OCI-LY3 (cell line): ENCODE data around the gene LRRC26.

ENCODE experiments used
- H2AFZ ChIP-seq: fragments of 200-600, 300-600 bp; shearing (Covaris generic); 2 replicates; pipeline ENCODE4 v1.6.0; 2014; ENCODE audit warnings: antibody characterized with exemption, low read depth, low read length
- H3K27ac ChIP-seq: fragments of 200-600, 300-600 bp; sonication (generic); 2 replicates; pipeline ENCODE4 v1.5.1; 2014; ENCODE audit warnings: mild to moderate bottlenecking, low read length, moderate library complexity, mixed read lengths
- H3K27me3 ChIP-seq: fragments of 200-600, 300-600 bp; sonication (generic); 2 replicates; pipeline ENCODE4 v1.6.1; 2014; ENCODE audit warnings: low read depth, low read length, mixed read lengths
- H3K36me3 ChIP-seq: fragments of 200-600, 300-600 bp; sonication (generic); replicated peaks from 2 replicates; pipeline ENCODE3; 2014; ENCODE audit warnings: low read depth, low read length, mixed read lengths
- H3K4me1 ChIP-seq: fragments of 300-600, 200-600 bp; sonication (generic); 2 replicates; pipeline ENCODE4 v1.6.1; 2014; ENCODE audit warnings: low read length, mixed read lengths
- H3K4me2 ChIP-seq: fragments of 200-600, 300-600 bp; sonication (generic); 2 replicates; pipeline ENCODE4 v1.6.1; 2014; ENCODE audit warnings: low read length, mixed read lengths
- H3K4me3 ChIP-seq: fragments of 300-600, 200-600 bp; sonication (generic); 2 replicates; pipeline ENCODE4 v1.5.1; 2014; ENCODE audit warnings: antibody characterized with exemption, mild to moderate bottlenecking, low read length, moderate library complexity
- H3K79me2 ChIP-seq: fragments of 300-600, 200-600 bp; shearing (Covaris generic); 2 replicates; pipeline ENCODE4 v1.6.1; 2014; ENCODE audit warnings: mild to moderate bottlenecking, low read length, mixed read lengths
- H3K9ac ChIP-seq: fragments of 300-600, 200-600 bp; shearing (Covaris generic); 2 replicates; pipeline ENCODE4 v1.6.0; 2014; ENCODE audit warnings: mild to moderate bottlenecking, low read length, moderate library complexity
- H3K9me3 ChIP-seq: fragments of 200-600, 300-600 bp; shearing (Covaris generic); 2 replicates; pipeline ENCODE4 v1.6.1; 2014; ENCODE audit warnings: low read length, mixed read lengths; ENCODE audit not compliant: insufficient read depth
- H4K20me1 ChIP-seq: fragments of 200-600, 300-600 bp; sonication (generic); 2 replicates; pipeline ENCODE4 v1.6.1; 2016; ENCODE audit warnings: low read length, mixed read lengths; ENCODE audit not compliant: insufficient read depth
- CTCF ChIP-seq: fragments of 200-600, 300-600 bp; sonication (generic); IDR thresholded peaks from 2 replicates; pipeline ENCODE4 v1.5.1; 2014; ENCODE audit warnings: antibody characterized with exemption, low read length, low read depth
- EZH2phosphoT487 ChIP-seq: fragments of 200-600 bp; shearing (Covaris generic); IDR thresholded peaks from 2 replicates; pipeline ENCODE4 v1.6.1; 2018; ENCODE audit warnings: antibody characterized with exemption, mixed run types, low read depth

Gene LRRC26

DNA sequence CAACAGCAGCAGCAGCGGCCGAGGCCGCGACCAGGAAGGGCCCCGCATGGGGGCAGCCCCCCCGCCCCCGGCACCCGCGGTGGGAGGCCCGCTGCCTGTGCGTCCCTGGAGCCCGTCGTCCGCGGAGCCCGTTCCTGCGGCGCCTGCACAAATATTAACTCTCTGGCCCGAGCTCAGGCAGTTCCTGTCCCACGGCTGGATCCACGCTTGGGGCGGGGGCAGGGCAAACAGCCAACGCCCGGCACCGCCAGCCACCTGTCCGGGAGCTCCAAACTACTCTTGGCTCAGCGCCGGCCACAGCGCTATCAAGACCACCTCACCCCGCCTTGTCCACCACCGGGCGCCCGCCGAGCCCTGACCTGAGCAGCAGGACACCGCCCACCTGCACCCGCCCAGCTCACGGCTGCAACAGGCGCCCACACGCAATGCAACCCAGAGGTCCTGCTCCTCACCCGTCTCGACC lies at the start of gene LRRC26:
TSS of gene LRRC26 (minus strand) at position 156 of the 463 bp plus-strand sequence. CDS start at position 48, 108 bp downstream.
- peak within 1 kb of the TSS; percentile 50 for H3K4me2 ChIP-seq
- TF ChIP-seq EZH2phosphoT487 (no peak), CTCF (no peak)
- no peaks in the 10 kb centered on the region for H3K79me2 ChIP-seq
- H2AFZ ChIP-seq = no peak within 1 kb of the TSS
- no peaks in the 10 kb centered on the region for H3K9me3 ChIP-seq
- H4K20me1 ChIP-seq = no peaks in the 10 kb centered on the region
- H3K27ac ChIP-seq = no peak within 1 kb of the TSS
- peaks cover 19% of the 10 kb centered on the region for H3K4me1 ChIP-seq
- H3K9ac ChIP-seq = peak within 1 kb of the TSS; percentile 20
- no peaks in the 10 kb centered on the region for H3K36me3 ChIP-seq
- H3K27me3 ChIP-seq = no peaks in the 10 kb centered on the region; the same call in none of the 2 replicates
- H3K4me3 ChIP-seq = peak within 1 kb of the TSS; percentile 70

DNA sequence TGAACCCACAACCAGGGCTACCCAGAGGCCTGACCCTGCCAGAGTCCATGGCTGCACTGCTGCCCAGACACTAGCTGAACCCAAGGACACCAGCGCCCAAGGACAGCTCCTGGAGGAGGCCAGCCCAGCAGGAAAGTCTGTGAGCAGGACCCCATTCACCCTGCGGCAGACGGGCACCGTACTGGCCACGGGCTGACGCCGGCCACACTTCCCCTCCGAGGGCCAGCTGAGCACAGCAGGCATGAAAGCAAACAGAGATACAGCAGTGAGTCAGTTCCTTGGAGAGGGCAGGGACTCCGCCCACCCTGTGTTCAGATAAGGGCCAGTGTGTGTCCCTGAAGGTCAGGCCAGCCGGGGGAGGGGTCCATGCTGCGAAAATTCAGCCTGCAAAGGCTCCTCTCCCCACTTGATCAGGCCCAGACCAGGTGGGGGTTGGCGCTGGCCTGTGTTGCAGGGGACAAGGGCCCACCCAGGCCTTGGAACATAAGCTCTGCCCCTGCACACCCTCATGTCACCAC lies 49.0 kb upstream of the LRRC26 start:
- Histone ChIP-seq H4K20me1 (no peaks in the 10 kb centered on the region), H3K4me1 (peaks cover 3% of the 10 kb centered on the region; the same call in 1 of the 2 replicates), H3K27me3 (no peaks in the 10 kb centered on the region), H3K9ac (no peak overlapping the region), H3K9me3 (no peaks in the 10 kb centered on the region), H3K27ac (no peak overlapping the region), H3K36me3 (no peaks in the 10 kb centered on the region), H3K4me3 (no peak overlapping the region), H3K79me2 (no peaks in the 10 kb centered on the region), H3K4me2 (no peak overlapping the region), H2AFZ (no peak overlapping the region)
- no peak for TF ChIP-seq CTCF

DNA sequence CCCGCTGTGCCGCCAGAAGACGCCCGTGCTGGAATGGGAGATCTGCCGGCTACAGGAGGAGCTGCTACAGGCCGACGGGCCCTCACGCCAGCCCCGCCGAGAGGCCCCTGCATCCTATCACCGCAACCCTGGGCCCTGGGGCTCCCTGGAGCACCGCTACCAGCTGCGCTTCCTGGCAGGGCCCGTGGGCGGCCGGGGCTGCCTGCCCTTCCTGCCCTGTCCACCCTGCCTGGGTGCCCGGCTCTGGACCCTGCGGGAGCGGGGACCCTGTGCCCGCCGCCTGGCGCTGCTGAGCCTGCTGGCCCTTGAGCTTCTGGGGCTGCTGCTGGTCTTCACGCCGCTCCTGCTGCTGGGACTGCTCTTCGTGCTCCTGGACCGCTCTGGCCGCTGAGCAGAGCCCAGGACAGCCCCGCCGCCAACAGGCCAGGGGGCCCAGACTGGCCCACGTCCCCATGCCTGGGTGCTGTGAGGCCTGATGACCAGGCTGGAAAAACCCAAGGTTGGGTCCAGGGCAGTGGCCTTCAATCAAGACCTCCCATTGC lies 48.4 kb upstream of the LRRC26 start:
- H3K27ac ChIP-seq = no peak overlapping the region
- peaks cover 3% of the 10 kb centered on the region; the same call in 1 of the 2 replicates for H3K4me1 ChIP-seq
- no peak overlapping the region for H3K4me2 ChIP-seq
- no peaks in the 10 kb centered on the region for H4K20me1 ChIP-seq
- H3K36me3 ChIP-seq = no peaks in the 10 kb centered on the region
- no peak overlapping the region for H3K4me3 ChIP-seq
- no peak overlapping the region for H3K9ac ChIP-seq
- H3K9me3 ChIP-seq = no peaks in the 10 kb centered on the region
- TF ChIP-seq CTCF (no peak), EZH2phosphoT487 (no peak)
- H2AFZ ChIP-seq = no peak overlapping the region
- H3K27me3 ChIP-seq = no peaks in the 10 kb centered on the region
- H3K79me2 ChIP-seq = no peaks in the 10 kb centered on the region

DNA sequence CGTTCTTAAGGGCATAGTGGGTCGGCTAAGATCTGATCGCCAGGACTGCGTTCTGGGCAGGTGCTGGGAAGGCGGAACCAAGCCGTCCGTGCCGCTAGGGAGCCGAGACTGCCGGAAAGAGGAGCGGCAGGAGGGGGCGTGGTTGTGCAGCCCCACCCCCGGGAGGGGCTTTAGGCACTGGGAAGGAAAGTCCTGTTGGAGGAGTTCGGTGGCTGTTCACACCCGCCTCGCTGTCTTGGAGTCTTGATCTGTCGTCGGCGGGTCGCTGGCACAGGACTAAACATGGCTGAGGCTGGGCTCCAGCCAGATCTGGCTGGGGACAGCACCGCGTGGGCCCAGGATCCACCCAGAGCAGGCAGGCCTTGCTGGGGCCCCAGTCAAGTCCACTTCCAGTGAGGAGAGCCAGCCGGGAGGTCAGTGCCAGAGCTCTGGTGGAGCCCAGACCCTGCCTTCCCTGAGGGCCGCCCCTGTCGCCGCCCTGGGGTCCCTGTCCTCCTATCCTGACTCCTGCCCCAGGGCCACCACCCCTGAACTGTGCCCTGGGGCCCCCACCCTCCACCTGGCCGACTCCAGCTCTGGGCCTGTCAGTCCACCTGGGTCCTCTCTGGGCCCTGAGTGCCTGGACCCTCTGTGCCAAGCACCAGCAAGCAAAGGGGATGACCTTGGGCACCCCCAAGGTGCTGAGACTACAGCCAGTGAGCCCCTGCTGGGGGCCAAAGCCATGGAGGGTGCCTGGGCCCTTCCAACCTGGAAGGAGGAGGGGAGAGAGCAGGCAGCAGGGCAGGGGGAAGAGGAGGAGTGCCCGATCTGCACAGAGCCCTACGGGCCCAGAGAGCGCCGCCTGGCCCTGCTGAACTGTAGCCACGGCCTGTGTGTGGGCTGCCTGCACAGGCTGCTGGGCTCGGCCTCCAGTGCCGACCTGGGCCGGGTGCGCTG lies 47.7 kb upstream of the LRRC26 start:
- Histone ChIP-seq H3K27ac (no peak overlapping the region), H3K4me3 (no peak overlapping the region), H3K9ac (no peak overlapping the region), H3K27me3 (no peaks in the 10 kb centered on the region), H3K36me3 (no peaks in the 10 kb centered on the region), H3K4me2 (no peak overlapping the region), H3K4me1 (no peaks in the 10 kb centered on the region), H3K9me3 (no peaks in the 10 kb centered on the region), H4K20me1 (no peaks in the 10 kb centered on the region), H3K79me2 (no peaks in the 10 kb centered on the region), H2AFZ (no peak overlapping the region)
- TF ChIP-seq CTCF = no peak
- TF ChIP-seq EZH2phosphoT487 = no peak
